ENCODE data around the gene GLB1L3.

GLB1L3 gene

GRCh38 chr11:134272381-134273316 lies 3.5 kb upstream of the GLB1L3 start (continued):
- TF ChIP-seq ZNF518A (tag by site-specific recombination; conservative IDR thresholded peaks at IDR 0.05; ENCODE audit: low read depth): no peak
- TF ChIP-seq KLF1 (tag by site-specific recombination; IDR thresholded peaks at IDR 0.05): no peak
- no peak for TF ChIP-seq YY1 (tag by site-specific recombination; IDR thresholded peaks at IDR 0.05)
- no peak for TF ChIP-seq ZFP41 (tag by site-specific recombination; IDR thresholded peaks at IDR 0.05; ENCODE audit: borderline replicate concordance)
- no peak for TF ChIP-seq KLF7 (tag by site-specific recombination; IDR thresholded peaks at IDR 0.05; ENCODE audit: borderline replicate concordance)
- peak; percentile 94 for TF ChIP-seq ZIC2 (tag by site-specific recombination; IDR thresholded peaks at IDR 0.05)
- TF ChIP-seq ZNF133 (tag by site-specific recombination; IDR thresholded peaks at IDR 0.05): no peak

- no peak overlapping the region for H3K4me3 ChIP-seq (ENCODE audit: low read depth, low read length)
- peaks cover 0 to under 1% of the 10 kb centered on the region in 2 experiments; a peak in 1 of 3 replicates for H3K36me3 ChIP-seq (ENCODE audit: control insufficient read depth in 2 of 2, insufficient read depth in 1 of 2, low read length in 2 of 2)
- no peak for TF ChIP-seq KLF17 (tag by site-specific recombination; IDR thresholded peaks at IDR 0.05)
- TF ChIP-seq TSHZ1 (tag by site-specific recombination; IDR thresholded peaks at IDR 0.05; ENCODE audit: borderline replicate concordance): no peak
- TF ChIP-seq EGR2 (tag by site-specific recombination; IDR thresholded peaks at IDR 0.05; ENCODE audit: low read depth): no peak
- TF ChIP-seq ZNF214 (tag by site-specific recombination; IDR thresholded peaks at IDR 0.05; ENCODE audit: borderline replicate concordance): no peak
- TF ChIP-seq HIC1 (tag by site-specific recombination; IDR thresholded peaks at IDR 0.05): no peak
- 0 out of 2 replicates have a peak, but pooled peaks have one; percentile 39 for TF ChIP-seq ZNF664 (tag by site-specific recombination; IDR thresholded peaks at IDR 0.05)
- no peak for TF ChIP-seq ZNF488 (tag by site-specific recombination; IDR thresholded peaks at IDR 0.05)
- CTCF ChIA-PET: interaction anchor here (0.7 to 5.4 kb wide), 5 partner anchors 12 to 614 kb away, joined by 3 to 35 read pairs (median 4); no protein-coding TSS in a partner anchor
- H3K9me3 ChIP-seq (ENCODE audit: control insufficient read depth, insufficient read depth, low read depth, low read length): no peaks in the 10 kb centered on the region
- POLR2A ChIA-PET: interaction anchor here (0.8 to 2.2 kb wide), 4 partner anchors 12 to 239 kb away, joined by 3 to 11 read pairs (median 8); partner anchors contain the start of genes ACAD8, NCAPD3, THYN1 and VPS26B
- peaks cover 7% of the 10 kb centered on the region for H3K4me1 ChIP-seq (ENCODE audit: control insufficient read depth, insufficient read depth, low read length)
- H3K27ac ChIP-seq (ENCODE audit: extremely low read depth, low read depth, low read length): no peak overlapping the region
Observed at GRCh38 chr11:134273317-134273712, 2.9 kb upstream of the GLB1L3 start.
